H9 (cell line): ENCODE measurements around the gene CAVIN4. TPM values are rescaled to one million over a fixed set of nuclear protein-coding genes. Genes with fewer than 3 reads are reported as not detected.

ENCODE experiments used
- DNase-seq: peaks from one replicate; pipeline ENCODE4 v3.0.0-alpha.2; 2017
- H2AFZ ChIP-seq: one replicate; pipeline ENCODE4 v1.6.1; 2013; ENCODE audit warnings: mild to moderate bottlenecking, low read length, control low read depth, moderate library complexity
- H2AK5ac ChIP-seq: 2 replicates; pipeline ENCODE4 v1.6.1; 2013; ENCODE audit warnings: low read length, control low read depth, mixed read lengths; ENCODE audit not compliant: insufficient read length
- H2BK120ac ChIP-seq: one replicate; pipeline ENCODE4 v1.6.1; 2013; ENCODE audit warnings: low read depth, mild to moderate bottlenecking, low read length, control low read depth, inconsistent platforms; ENCODE audit not compliant: poor library complexity, severe bottlenecking
- H2BK12ac ChIP-seq: 2 replicates; pipeline ENCODE4 v1.6.1; 2013; ENCODE audit warnings: low read length, control low read depth, mixed read lengths, low read depth; ENCODE audit not compliant: insufficient read length
- H2BK15ac ChIP-seq: 2 replicates; pipeline ENCODE4 v1.6.1; 2013; ENCODE audit warnings: low read depth, low read length, control low read depth
- H2BK20ac ChIP-seq: one replicate; pipeline ENCODE4 v1.6.1; 2013; ENCODE audit warnings: low read depth, mild to moderate bottlenecking, low read length, control low read depth, inconsistent platforms; ENCODE audit not compliant: poor library complexity, severe bottlenecking
- H2BK5ac ChIP-seq: 2 replicates; pipeline ENCODE4 v1.6.1; 2013; ENCODE audit warnings: low read length, control low read depth, mixed read lengths; ENCODE audit not compliant: insufficient read length
- H3K14ac ChIP-seq: 2 replicates; pipeline ENCODE4 v1.6.1; 2013; ENCODE audit warnings: low read length, control low read depth; ENCODE audit not compliant: insufficient read depth
- H3K18ac ChIP-seq: 2 replicates; pipeline ENCODE4 v1.6.1; 2013; ENCODE audit warnings: low read depth, mild to moderate bottlenecking, mixed read lengths, low read length, control low read depth; ENCODE audit not compliant: insufficient read length
- H3K23ac ChIP-seq: 2 replicates; pipeline ENCODE4 v1.6.1; 2013; ENCODE audit warnings: low read length, control low read depth, mixed read lengths, low read depth; ENCODE audit not compliant: insufficient read length
- H3K23me2 ChIP-seq: 2 replicates; pipeline ENCODE4 v1.6.1; 2013; ENCODE audit warnings: low read depth, mild to moderate bottlenecking, mixed read lengths, low read length, control low read depth; ENCODE audit not compliant: insufficient read length, poor library complexity, severe bottlenecking
- H3K27ac ChIP-seq: 2 replicates; pipeline ENCODE4 v1.5.1; 2013; ENCODE audit warnings: low read length, control low read depth, mixed read lengths, low read depth; ENCODE audit not compliant: insufficient read length
- H3K27me3 ChIP-seq: 2 replicates; pipeline ENCODE4 v1.6.1; 2013; ENCODE audit warnings: low read length, control low read depth, inconsistent platforms; ENCODE audit not compliant: insufficient read depth
- H3K4ac ChIP-seq: 2 replicates; pipeline ENCODE4 v1.6.1; 2013; ENCODE audit warnings: low read depth, mild to moderate bottlenecking, control low read depth, inconsistent platforms, low read length, moderate library complexity
- H3K4me1 ChIP-seq: 2 replicates; pipeline ENCODE4 v1.6.1; 2013; ENCODE audit warnings: low read length, control low read depth, inconsistent platforms; ENCODE audit not compliant: insufficient read depth
- H3K4me2 ChIP-seq: 2 replicates; pipeline ENCODE4 v1.6.1; 2013; ENCODE audit warnings: low read length, control low read depth, mixed read lengths; ENCODE audit not compliant: insufficient read length, insufficient read depth
- H3K56ac ChIP-seq: 2 replicates; pipeline ENCODE4 v1.6.1; 2013; ENCODE audit warnings: low read depth, mild to moderate bottlenecking, mixed read lengths, low read length, control low read depth; ENCODE audit not compliant: insufficient read length
- H3K79me1 ChIP-seq: 2 replicates; pipeline ENCODE4 v1.6.1; 2013; ENCODE audit warnings: low read depth, mild to moderate bottlenecking, moderate library complexity, low read length, control low read depth, inconsistent platforms; ENCODE audit not compliant: insufficient read depth, poor library complexity, severe bottlenecking
- H3K79me2 ChIP-seq: 2 replicates; pipeline ENCODE4 v1.6.1; 2013; ENCODE audit warnings: low read length, control low read depth, inconsistent platforms; ENCODE audit not compliant: insufficient read depth
- H3K9ac ChIP-seq: 2 replicates; pipeline ENCODE4 v1.6.1; 2013; ENCODE audit warnings: low read length, control low read depth, mixed read lengths; ENCODE audit not compliant: insufficient read length; ENCODE audit errors: extremely low read depth
- H3K9me3 ChIP-seq: one replicate; pipeline ENCODE4 v1.6.1; 2013; ENCODE audit warnings: low read depth, low read length, inconsistent platforms; ENCODE audit not compliant: control insufficient read depth
- H3T11ph ChIP-seq: one replicate; pipeline ENCODE4 v1.6.1; 2013; ENCODE audit warnings: mild to moderate bottlenecking, low read length, control low read depth, inconsistent platforms
- H4K20me1 ChIP-seq: one replicate; pipeline ENCODE4 v1.6.1; 2013; ENCODE audit not compliant: control insufficient read depth, insufficient read length, insufficient read depth
- H4K5ac ChIP-seq: 2 replicates; pipeline ENCODE4 v1.6.1; 2013; ENCODE audit warnings: low read depth, mild to moderate bottlenecking, mixed read lengths, low read length, control low read depth; ENCODE audit not compliant: insufficient read length
- H4K8ac ChIP-seq: replicated peaks from 2 replicates; pipeline ENCODE4 v1.6.1; 2013; ENCODE audit warnings: low read length, control low read depth, mixed read lengths, low read depth; ENCODE audit not compliant: insufficient read length
- H4K91ac ChIP-seq: 2 replicates; pipeline ENCODE4 v1.6.1; 2013; ENCODE audit warnings: low read depth, mild to moderate bottlenecking, moderate library complexity, mixed read lengths, low read length, control low read depth; ENCODE audit not compliant: insufficient read length
- H3K27ac Mint-ChIP-seq, 3 experiments: 2 replicates in 2 of 3; 3 replicates in 1 of 3; pipeline ENCODE4 v1.8.0; 2020 to 2021; ENCODE audit warnings: mixed read lengths in 3 of 3, mild to moderate bottlenecking in 1 of 3, moderate library complexity in 1 of 3
- H3K27me3 Mint-ChIP-seq: 2 replicates; pipeline ENCODE4 v1.8.0; 2021; ENCODE audit warnings: low read depth, mild to moderate bottlenecking, moderate library complexity, mixed read lengths
- H3K36me3 Mint-ChIP-seq, 3 experiments: 2 replicates in 2 of 3; 3 replicates in 1 of 3; pipeline ENCODE4 v1.8.0; 2020 to 2021; ENCODE audit warnings: low read depth in 3 of 3, mixed read lengths in 3 of 3; ENCODE audit not compliant: insufficient read depth in 1 of 3
- H3K4me1 Mint-ChIP-seq, 2 experiments: 2 replicates each; pipeline ENCODE4 v1.8.0; 2020; ENCODE audit warnings: mixed read lengths in 2 of 2
- H3K4me3 Mint-ChIP-seq, 2 experiments: 2 replicates in 1 of 2; 3 replicates in 1 of 2; pipeline ENCODE4 v1.8.0; 2020 to 2021; ENCODE audit warnings: mild to moderate bottlenecking in 2 of 2, mixed read lengths in 2 of 2, moderate library complexity in 1 of 2
- H3K9me3 Mint-ChIP-seq, 2 experiments: 2 replicates in 1 of 2; 3 replicates in 1 of 2; pipeline ENCODE4 v1.8.0; 2020; ENCODE audit warnings: mild to moderate bottlenecking in 2 of 2, mixed read lengths in 2 of 2, moderate library complexity in 1 of 2
- CTCF ChIP-seq: fragments of 200-600 bp; sonication (generic); conservative IDR thresholded peaks from 3 replicates; pipeline ENCODE4 v1.8.0; 2021; ENCODE audit warnings: antibody characterized with exemption, mild to moderate bottlenecking
- WGBS: extraction: QIAGEN DNeasy Blood & Tissue Kit; methylation state at CpG from one replicate; pipeline ENCODE4 v1.1.7; 2013; ENCODE audit warnings: missing lambda C conversion rate, low lambda C conversion rate, mixed read lengths; ENCODE audit not compliant: insufficient read length; ENCODE audit errors: extremely low coverage; 5-methylcytosine and 5-hydroxymethylcytosine counted together
- total RNA-seq: library from RNA; stranded (reverse); gene quantifications from 2 replicates; pipeline ENCODE4 v1.2.1, GENCODE V29; 2021

Gene CAVIN4
- total RNA-seq, 1 experiment from 2014 or later: 7.3 TPM

GRCh38 chr9:100586093-100586492 lies 8.2 kb downstream of the CAVIN4 start:
- DNase-seq: no peak
- H3K23me2 ChIP-seq: no peaks in the 10 kb centered on the region

More at GRCh38 chr9:100586093-100586492, 8.2 kb downstream of the CAVIN4 start:
- no peak overlapping the region for H3K56ac ChIP-seq
- no peak overlapping the region for H3K4me2 ChIP-seq
- H3K4me3 Mint-ChIP-seq: no peak overlapping the region
- no peak overlapping the region for H2AFZ ChIP-seq
- no peak for TF ChIP-seq CTCF
- H3K4me1 ChIP-seq: no peaks in the 10 kb centered on the region
- no peak overlapping the region for H3K27ac ChIP-seq
- H3K4ac ChIP-seq: no peak overlapping the region
- no peak overlapping the region for H2AK5ac ChIP-seq
- no peaks in the 10 kb centered on the region for H3K27me3 ChIP-seq
- H4K20me1 ChIP-seq: no peaks in the 10 kb centered on the region
- no peak overlapping the region for H2BK20ac ChIP-seq
- H3K9ac ChIP-seq: no peak overlapping the region
- no peak overlapping the region for H4K5ac ChIP-seq
- no peaks in the 10 kb centered on the region for H3K27me3 Mint-ChIP-seq
- H4K91ac ChIP-seq: no peak overlapping the region
- H3K4me1 Mint-ChIP-seq: peaks cover 0 to 5% of the 10 kb centered on the region in 2 experiments; a peak in 1 of 4 replicates
- no peak overlapping the region for H2BK12ac ChIP-seq
- H3K79me1 ChIP-seq: no peaks in the 10 kb centered on the region
- no peak overlapping the region for H3T11ph ChIP-seq
- H2BK5ac ChIP-seq: no peak overlapping the region
- no peak overlapping the region for H3K18ac ChIP-seq
- H3K79me2 ChIP-seq: no peaks in the 10 kb centered on the region
- no peaks in the 10 kb centered on the region for H3K9me3 ChIP-seq
- H3K9me3 Mint-ChIP-seq: no peaks in the 10 kb centered on the region
- no peak overlapping the region for H2BK120ac ChIP-seq
- no peak overlapping the region for H4K8ac ChIP-seq
- H3K36me3 Mint-ChIP-seq: peaks cover 2 to 22% (median 14%) of the 10 kb centered on the region in 3 experiments; a peak in 6 of 7 replicates
- H2BK15ac ChIP-seq: no peak overlapping the region
- no peak overlapping the region for H3K23ac ChIP-seq
- no CpG with 5 or more reads among the region's 7 CpGs for WGBS
- no peak overlapping the region for H3K27ac Mint-ChIP-seq
- H3K14ac ChIP-seq: no peak overlapping the region
